Fibroblast of upper back skin (primary cell): ENCODE measurements around the gene TOPBP1.
"Not testable (repeated sequence)": the region's sequence is repeated elsewhere in the genome, so short reads cannot be mapped to it uniquely, and the experiment has no call there.

Experiments
- DNase-seq: peaks from one replicate; pipeline ENCODE4 v3.0.0-alpha.2; 2013

Gene TOPBP1

GRCh38 chr3:133673746-133674145 is 12.0 kb upstream of the TOPBP1 start:
- no peak for DNase-seq

- DNase-seq, result no peak
Observed at GRCh38 chr3:133672461-133672860, 10.7 kb upstream of the TOPBP1 start.

GRCh38 chr3:133670525-133670995 is 8.8 kb upstream of the TOPBP1 start:
- no peak for DNase-seq

- DNase-seq, result no peak
Observed at GRCh38 chr3:133669949-133670524, 8.3 kb upstream of the TOPBP1 start.

- DNase-seq, result no peak
Observed at GRCh38 chr3:133667118-133667517, 5.4 kb upstream of the TOPBP1 start.

GRCh38 chr3:133665188-133665587 is 3.4 kb upstream of the TOPBP1 start:
- not testable (repeated sequence) for DNase-seq

GRCh38 chr3:133663569-133664313 is 2.0 kb upstream of the TOPBP1 start:
- DNase-seq, result peak; percentile 49

- DNase-seq, result peak; percentile 13
Observed at GRCh38 chr3:133662278-133662651, 524 bp upstream of the TOPBP1 start.

- DNase-seq, result no peak
Observed at GRCh38 chr3:133659806-133660205, 1.9 kb downstream of the TOPBP1 start.

- DNase-seq, result no peak
Observed at GRCh38 chr3:133655731-133656515, 5.8 kb downstream of the TOPBP1 start.

GRCh38 chr3:133649486-133650068 is 12.2 kb downstream of the TOPBP1 start:
- DNase-seq, result no peak

GRCh38 chr3:133644768-133645167 is 17.0 kb downstream of the TOPBP1 start:
- peak; percentile 87 for DNase-seq

- no peak for DNase-seq
Observed at GRCh38 chr3:133643611-133644010, 18.1 kb downstream of the TOPBP1 start.

GRCh38 chr3:133641254-133641653 is 20.5 kb downstream of the TOPBP1 start:
- no peak for DNase-seq

- no peak for DNase-seq
Observed at GRCh38 chr3:133633439-133633838, 28.3 kb downstream of the TOPBP1 start.

GRCh38 chr3:133629146-133629545 is 32.6 kb downstream of the TOPBP1 start:
- DNase-seq, result no peak

- no peak for DNase-seq
Observed at GRCh38 chr3:133627789-133628188, 34.0 kb downstream of the TOPBP1 start.

GRCh38 chr3:133620066-133620784 is 41.5 kb downstream of the TOPBP1 start:
- DNase-seq, result no peak

- DNase-seq, result no peak
Observed at GRCh38 chr3:133611534-133611933, 50.2 kb downstream of the TOPBP1 start.

- DNase-seq, result peak; percentile 68
Observed at GRCh38 chr3:133610031-133610430, 51.7 kb downstream of the TOPBP1 start.

GRCh38 chr3:133608388-133608787 is 53.4 kb downstream of the TOPBP1 start:
- DNase-seq, result no peak

- DNase-seq, result no peak
Observed at GRCh38 chr3:133607816-133608215, 53.9 kb downstream of the TOPBP1 start.

- no peak for DNase-seq
Observed at GRCh38 chr3:133606902-133607301, 54.8 kb downstream of the TOPBP1 start.
